ENCODE data around the gene ZNRD2. TPM values are rescaled to one million over a fixed set of nuclear protein-coding genes. Genes with fewer than 3 reads are reported as not detected.

Gene ZNRD2
- polyA plus RNA-seq, 3 donors, result 48.5 to 65.1 (median 56.2) TPM

DNA sequence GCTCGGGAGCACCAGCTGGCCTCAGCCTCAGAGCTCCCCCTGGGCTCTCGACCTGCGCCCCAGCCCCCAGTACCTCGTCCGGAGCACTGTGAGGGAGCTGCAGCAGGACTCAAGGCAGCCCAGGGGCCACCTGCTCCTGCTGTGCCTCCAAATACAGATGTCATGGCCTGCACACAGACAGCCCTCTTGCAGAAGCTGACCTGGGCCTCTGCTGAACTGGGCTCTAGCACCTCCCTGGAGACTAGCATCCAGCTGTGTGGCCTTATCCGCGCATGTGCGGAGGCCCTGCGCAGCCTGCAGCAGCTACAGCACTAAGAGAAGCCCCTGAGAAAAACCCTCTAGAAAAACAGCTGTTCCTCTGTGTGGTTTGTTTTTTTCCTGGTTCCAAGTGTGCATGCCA is 1.1 kb downstream of the ZNRD2 start:
- peak overlapping the region; percentile 90 to 98 (median 95) for H3K27ac Mint-ChIP-seq
- H3K27me3 Mint-ChIP-seq (ENCODE audit: low read depth in 3 of 3), result peaks cover 0 to under 1% (median 0%) of the 10 kb centered on the region in 3 donors
- Histone ChIP-seq H3K9ac (ENCODE audit: insufficient read depth, low read length, poor library complexity, severe bottlenecking) (no peak overlapping the region), H3K9me3 (replicated peaks in 1 of 2; ENCODE audit: control insufficient read depth in 1 of 2, insufficient read depth in 1 of 2, low read length in 2 of 2) (no peaks in the 10 kb centered on the region), H2AFZ (ENCODE audit: insufficient read depth, low read depth, low read length, poor library complexity, severe bottlenecking) (no peak overlapping the region), H4K20me1 (ENCODE audit: insufficient read depth, low read length) (peaks cover 49% of the 10 kb centered on the region), H3K4me1 (ENCODE audit: control insufficient read depth in 1 of 2, insufficient read depth in 2 of 2, low read length in 2 of 2) (peaks cover 53 to 63% of the 10 kb centered on the region in 2 donors), H3K79me2 (ENCODE audit: insufficient read depth, low read length) (peaks cover 72% of the 10 kb centered on the region), H3K27ac (ENCODE audit: low read depth in 1 of 2, low read length in 2 of 2) (peak overlapping the region; percentile 95 to 96), H3K4me3 (replicated peaks in 1 of 3; ENCODE audit: low read depth in 2 of 3, low read length in 3 of 3) (peak overlapping the region in 2 of 3 experiments; percentile 96 to 100), H3K27me3 (ENCODE audit: control insufficient read depth in 2 of 2, insufficient read depth in 2 of 2, low read length in 2 of 2) (no peaks in the 10 kb centered on the region), H3K36me3 (replicated peaks in 1 of 2; ENCODE audit: control insufficient read depth in 1 of 2, insufficient read depth in 2 of 2, low read length in 2 of 2) (peaks cover 0 to 3% of the 10 kb centered on the region in 2 donors), H3K4me2 (replicated peaks; ENCODE audit: extremely low read depth, low read length, poor library complexity, severe bottlenecking) (peak overlapping the region; percentile 97)
- DNase-seq, result no peak
- 89% methylated on average over 6 of the region's 9 CpGs for WGBS (ENCODE audit: insufficient coverage)
- intact Hi-C loops (cut with micrococcal nuclease), result loop anchor here in 1 of 2 donors (2.0 to 10.0 kb wide), 2 partner anchors 43 to 547 kb away; partner anchors contain the start of genes MAP3K11, PCNX3 and SNX15
- peaks cover 60% of the 10 kb centered on the region for H3K4me1 Mint-ChIP-seq
- TF ChIP-seq, protein P1, sequence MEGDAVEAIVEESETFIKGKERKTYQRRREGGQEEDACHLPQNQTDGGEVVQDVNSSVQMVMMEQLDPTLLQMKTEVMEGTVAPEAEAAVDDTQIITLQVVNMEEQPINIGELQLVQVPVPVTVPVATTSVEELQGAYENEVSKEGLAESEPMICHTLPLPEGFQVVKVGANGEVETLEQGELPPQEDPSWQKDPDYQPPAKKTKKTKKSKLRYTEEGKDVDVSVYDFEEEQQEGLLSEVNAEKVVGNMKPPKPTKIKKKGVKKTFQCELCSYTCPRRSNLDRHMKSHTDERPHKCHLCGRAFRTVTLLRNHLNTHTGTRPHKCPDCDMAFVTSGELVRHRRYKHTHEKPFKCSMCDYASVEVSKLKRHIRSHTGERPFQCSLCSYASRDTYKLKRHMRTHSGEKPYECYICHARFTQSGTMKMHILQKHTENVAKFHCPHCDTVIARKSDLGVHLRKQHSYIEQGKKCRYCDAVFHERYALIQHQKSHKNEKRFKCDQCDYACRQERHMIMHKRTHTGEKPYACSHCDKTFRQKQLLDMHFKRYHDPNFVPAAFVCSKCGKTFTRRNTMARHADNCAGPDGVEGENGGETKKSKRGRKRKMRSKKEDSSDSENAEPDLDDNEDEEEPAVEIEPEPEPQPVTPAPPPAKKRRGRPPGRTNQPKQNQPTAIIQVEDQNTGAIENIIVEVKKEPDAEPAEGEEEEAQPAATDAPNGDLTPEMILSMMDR (IDR thresholded peaks at IDR 0.05), result no peak
- peaks cover 10 to 23% of the 10 kb centered on the region in 2 donors for H3K36me3 Mint-ChIP-seq
- peaks cover 0 to 2% (median 0%) of the 10 kb centered on the region in 7 donors for H3K9me3 Mint-ChIP-seq
- peak overlapping the region; percentile 74 to 88 for H3K4me3 Mint-ChIP-seq

DNA sequence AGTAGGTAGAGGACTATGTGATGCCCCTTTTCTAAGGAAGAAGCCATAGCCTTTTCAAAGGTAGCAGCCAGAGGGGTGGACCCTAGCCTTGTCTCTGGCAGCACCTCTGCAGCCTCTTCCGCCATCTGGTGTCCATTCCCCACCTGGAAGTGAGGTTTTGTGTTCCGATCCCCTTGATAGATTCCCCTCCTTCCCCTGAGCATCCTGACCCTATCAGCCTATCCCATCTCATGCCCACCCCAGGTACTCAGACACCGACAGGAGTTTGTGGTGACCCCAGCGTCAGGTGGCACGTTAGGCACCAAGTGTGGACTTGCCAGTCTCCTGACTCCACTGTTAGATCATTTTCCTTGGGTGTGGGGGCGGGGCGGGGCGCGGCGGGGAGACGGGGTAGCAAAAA is 1.7 kb downstream of the ZNRD2 start:
- H3K4me3 Mint-ChIP-seq, result peak overlapping the region; percentile 74 to 88
- Histone ChIP-seq H3K9ac (ENCODE audit: insufficient read depth, low read length, poor library complexity, severe bottlenecking) (peak overlapping the region; percentile 58), H3K36me3 (replicated peaks in 1 of 2; ENCODE audit: control insufficient read depth in 1 of 2, insufficient read depth in 2 of 2, low read length in 2 of 2) (no peaks in the 10 kb centered on the region), H3K9me3 (replicated peaks in 1 of 2; ENCODE audit: control insufficient read depth in 1 of 2, insufficient read depth in 1 of 2, low read length in 2 of 2) (no peaks in the 10 kb centered on the region), H3K27me3 (ENCODE audit: control insufficient read depth in 2 of 2, insufficient read depth in 2 of 2, low read length in 2 of 2) (no peaks in the 10 kb centered on the region), H3K4me3 (replicated peaks in 1 of 3; ENCODE audit: low read depth in 2 of 3, low read length in 3 of 3) (peak overlapping the region; percentile 31 to 100 (median 63)), H3K4me1 (ENCODE audit: control insufficient read depth in 1 of 2, insufficient read depth in 2 of 2, low read length in 2 of 2) (peaks cover 55 to 64% of the 10 kb centered on the region in 2 donors), H2AFZ (ENCODE audit: insufficient read depth, low read depth, low read length, poor library complexity, severe bottlenecking) (peak overlapping the region; percentile 4), H4K20me1 (ENCODE audit: insufficient read depth, low read length) (peaks cover 54% of the 10 kb centered on the region), H3K4me2 (replicated peaks; ENCODE audit: extremely low read depth, low read length, poor library complexity, severe bottlenecking) (peak overlapping the region; percentile 97), H3K27ac (ENCODE audit: low read depth in 1 of 2, low read length in 2 of 2) (peak overlapping the region; percentile 20 to 95), H3K79me2 (ENCODE audit: insufficient read depth, low read length) (peaks cover 76% of the 10 kb centered on the region)
- H3K27ac Mint-ChIP-seq, result peak overlapping the region; percentile 90 to 98 (median 95)
- no peaks in the 10 kb centered on the region for H3K27me3 Mint-ChIP-seq (ENCODE audit: low read depth in 3 of 3)
- 8% methylated on average over 4 of the region's 11 CpGs for WGBS (ENCODE audit: insufficient coverage)
- DNase-seq, result no peak
- H3K36me3 Mint-ChIP-seq, result peaks cover 7 to 21% of the 10 kb centered on the region in 2 donors
- H3K9me3 Mint-ChIP-seq, result peaks cover 0 to 2% (median 0%) of the 10 kb centered on the region in 7 donors
- H3K4me1 Mint-ChIP-seq, result peaks cover 55% of the 10 kb centered on the region
- intact Hi-C loops (cut with micrococcal nuclease), result loop anchor here in 1 of 2 donors (1.0 to 10.0 kb wide), 3 partner anchors 16 to 547 kb away; partner anchors contain the start of genes MAP3K11, PCNX3 and SNX15
- TF ChIP-seq, protein P1 (IDR thresholded peaks at IDR 0.05), result peak; percentile 12
